Mesenchymal stem cell (in vitro differentiated cells and primary cell): ENCODE measurements around the gene JPT1.

Source experiments
- DNase-seq: peaks from one replicate; pipeline ENCODE4 v3.0.0-alpha.2; 2013
- H2AFZ ChIP-seq: one replicate; pipeline ENCODE4 v1.6.1; 2013; ENCODE audit warnings: low read depth, mild to moderate bottlenecking, control low read depth, inconsistent platforms, low read length, moderate library complexity
- H2AK5ac ChIP-seq: 2 replicates; pipeline ENCODE4 v1.6.1; 2013; ENCODE audit warnings: low read length, moderate library complexity, mild to moderate bottlenecking, inconsistent platforms; ENCODE audit not compliant: severe bottlenecking
- H2BK120ac ChIP-seq: one replicate; pipeline ENCODE4 v1.6.1; 2013; ENCODE audit warnings: low read depth, mild to moderate bottlenecking, inconsistent platforms, low read length, moderate library complexity
- H2BK12ac ChIP-seq, 2 experiments: one replicate each; pipeline ENCODE4 v1.6.1; 2013; ENCODE audit warnings: inconsistent platforms in 2 of 2, low read length in 2 of 2, mild to moderate bottlenecking in 2 of 2, moderate library complexity in 2 of 2, control low read depth in 1 of 2
- H2BK15ac ChIP-seq: one replicate; pipeline ENCODE4 v1.6.1; 2013; ENCODE audit warnings: mild to moderate bottlenecking, low read depth, inconsistent platforms; ENCODE audit not compliant: poor library complexity, severe bottlenecking
- H2BK5ac ChIP-seq: 2 replicates; pipeline ENCODE4 v1.6.1; 2013; ENCODE audit warnings: low read depth, mild to moderate bottlenecking, low read length, control low read depth, inconsistent platforms; ENCODE audit not compliant: poor library complexity, severe bottlenecking
- H3K14ac ChIP-seq, 2 experiments: one replicate each; pipeline ENCODE4 v1.6.1; 2013; ENCODE audit warnings: inconsistent platforms in 2 of 2, low read length in 2 of 2, control low read depth in 1 of 2, mild to moderate bottlenecking in 1 of 2, moderate library complexity in 1 of 2
- H3K18ac ChIP-seq, 2 experiments: one replicate each; pipeline ENCODE4 v1.6.1; 2013; ENCODE audit warnings: inconsistent platforms in 2 of 2, low read length in 2 of 2, control low read depth in 1 of 2, low read depth in 1 of 2, mild to moderate bottlenecking in 1 of 2
- H3K23ac ChIP-seq, 2 experiments: one replicate each; pipeline ENCODE4 v1.6.1; 2013; ENCODE audit warnings: inconsistent platforms in 2 of 2, low read length in 2 of 2, mild to moderate bottlenecking in 2 of 2, moderate library complexity in 2 of 2, control low read depth in 1 of 2
- H3K27ac ChIP-seq: 2 replicates; pipeline ENCODE4 v1.5.1; 2013; ENCODE audit warnings: mild to moderate bottlenecking, moderate library complexity, low read length, control low read depth, inconsistent platforms; ENCODE audit not compliant: poor library complexity, severe bottlenecking
- H3K27me3 ChIP-seq, 2 experiments: 2 replicates each; pipeline versions ENCODE4 v1.6.1 to v1.7.0; 2013; ENCODE audit warnings: low read length in 2 of 2, mild to moderate bottlenecking in 2 of 2, moderate library complexity in 2 of 2, control low read depth in 1 of 2, inconsistent platforms in 1 of 2; ENCODE audit not compliant: control insufficient read depth in 1 of 2, insufficient read depth in 1 of 2
- H3K36me3 ChIP-seq, 2 experiments: 2 replicates each; pipeline versions ENCODE4 v1.6.1 to v1.7.0; 2013; ENCODE audit warnings: low read length in 2 of 2, control low read depth in 1 of 2, inconsistent platforms in 1 of 2, low read depth in 1 of 2, mild to moderate bottlenecking in 1 of 2; ENCODE audit not compliant: insufficient read depth in 2 of 2, control insufficient read depth in 1 of 2
- H3K4ac ChIP-seq, 2 experiments: one replicate each; pipeline ENCODE4 v1.6.1; 2013; ENCODE audit warnings: inconsistent platforms in 2 of 2, low read length in 2 of 2, mild to moderate bottlenecking in 2 of 2, moderate library complexity in 2 of 2, control low read depth in 1 of 2, low read depth in 1 of 2
- H3K4me1 ChIP-seq: 2 replicates; pipeline ENCODE4 v1.6.1; 2013; ENCODE audit warnings: low read depth, low read length, control low read depth; ENCODE audit not compliant: control insufficient read depth, insufficient read depth
- H3K4me2 ChIP-seq: 2 replicates; pipeline ENCODE4 v1.6.1; 2013; ENCODE audit warnings: low read length, mild to moderate bottlenecking, inconsistent platforms; ENCODE audit not compliant: poor library complexity, severe bottlenecking
- H3K4me3 ChIP-seq, 2 experiments: 2 replicates each; pipeline versions ENCODE4 v1.5.1 to v1.7.0; 2013; ENCODE audit warnings: low read length in 2 of 2, mild to moderate bottlenecking in 2 of 2, control low read depth in 1 of 2, low read depth in 1 of 2; ENCODE audit not compliant: insufficient read depth in 1 of 2
- H3K79me1 ChIP-seq: replicated peaks from 2 replicates; pipeline ENCODE4 v1.6.1; 2013; ENCODE audit warnings: mild to moderate bottlenecking, control low read depth, low read length, inconsistent platforms; ENCODE audit not compliant: poor library complexity, severe bottlenecking
- H3K9ac ChIP-seq: 2 replicates; pipeline ENCODE4 v1.7.0; 2013; ENCODE audit warnings: mild to moderate bottlenecking, low read length, moderate library complexity
- H3K9me3 ChIP-seq: 2 replicates; pipeline ENCODE4 v1.7.0; 2013; ENCODE audit warnings: mild to moderate bottlenecking, low read length; ENCODE audit not compliant: control insufficient read depth
- H4K8ac ChIP-seq: one replicate; pipeline ENCODE4 v1.6.1; 2013; ENCODE audit warnings: inconsistent platforms, mild to moderate bottlenecking, low read length, moderate library complexity
- H4K91ac ChIP-seq: one replicate; pipeline ENCODE4 v1.6.1; 2013; ENCODE audit warnings: mild to moderate bottlenecking, low read length, inconsistent platforms
- WGBS: methylation state at CpG from one replicate; pipeline ENCODE4 v1.1.7; 2013; ENCODE audit warnings: mixed read lengths; 5-methylcytosine and 5-hydroxymethylcytosine counted together

Gene JPT1

DNA sequence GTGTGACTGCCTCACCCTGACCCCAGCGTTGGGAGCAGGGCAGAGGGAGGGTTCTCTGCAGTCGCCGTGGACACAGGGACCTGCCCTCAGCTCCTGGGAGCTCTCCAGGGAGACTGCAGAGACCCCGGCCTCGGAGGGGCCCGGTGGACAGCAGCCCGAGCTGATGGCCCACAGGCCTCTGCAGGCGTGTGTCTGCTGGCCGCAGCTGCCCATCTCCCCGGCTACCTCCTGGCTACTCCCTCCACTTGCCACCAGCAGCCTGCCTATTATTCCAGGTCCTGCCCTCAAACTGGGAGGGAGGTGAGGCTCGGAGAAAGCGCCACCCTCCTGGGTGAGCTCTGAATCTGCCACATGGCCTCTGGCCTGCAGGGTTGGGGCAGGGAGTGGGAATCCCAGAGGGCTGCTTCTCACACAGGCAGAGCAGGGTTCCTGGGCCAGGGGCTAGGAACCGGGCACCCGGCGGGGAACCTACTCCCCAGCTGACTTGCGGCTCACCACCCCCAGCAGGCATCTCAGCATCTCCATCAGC lies 59.4 kb downstream of the JPT1 start:
- Histone ChIP-seq H2BK5ac (no peak overlapping the region), H3K27me3 (no peaks in the 10 kb centered on the region), H3K4ac (no peak overlapping the region), H2BK12ac (no peak overlapping the region), H3K18ac (peak overlapping the region in 1 of 2 experiments; percentile 21), H3K4me1 (peaks cover 41% of the 10 kb centered on the region), H3K9me3 (no peaks in the 10 kb centered on the region), H3K23ac (no peak overlapping the region), H3K27ac (no peak overlapping the region), H3K36me3 (peaks cover 10 to 45% of the 10 kb centered on the region in 2 experiments), H2BK15ac (peak overlapping the region; percentile 44), H2AFZ (no peak overlapping the region), H3K4me2 (no peak overlapping the region), H2AK5ac (peak overlapping the region; percentile 43), H2BK120ac (no peak overlapping the region), H3K14ac (no peak overlapping the region), H4K91ac (peak overlapping the region; percentile 71), H3K4me3 (no peak overlapping the region), H3K9ac (no peak overlapping the region), H3K79me1 (peaks cover 16% of the 10 kb centered on the region), H4K8ac (no peak overlapping the region)
- WGBS = 86% methylated on average over 16 of the region's 16 CpGs
- DNase-seq = no peak

DNA sequence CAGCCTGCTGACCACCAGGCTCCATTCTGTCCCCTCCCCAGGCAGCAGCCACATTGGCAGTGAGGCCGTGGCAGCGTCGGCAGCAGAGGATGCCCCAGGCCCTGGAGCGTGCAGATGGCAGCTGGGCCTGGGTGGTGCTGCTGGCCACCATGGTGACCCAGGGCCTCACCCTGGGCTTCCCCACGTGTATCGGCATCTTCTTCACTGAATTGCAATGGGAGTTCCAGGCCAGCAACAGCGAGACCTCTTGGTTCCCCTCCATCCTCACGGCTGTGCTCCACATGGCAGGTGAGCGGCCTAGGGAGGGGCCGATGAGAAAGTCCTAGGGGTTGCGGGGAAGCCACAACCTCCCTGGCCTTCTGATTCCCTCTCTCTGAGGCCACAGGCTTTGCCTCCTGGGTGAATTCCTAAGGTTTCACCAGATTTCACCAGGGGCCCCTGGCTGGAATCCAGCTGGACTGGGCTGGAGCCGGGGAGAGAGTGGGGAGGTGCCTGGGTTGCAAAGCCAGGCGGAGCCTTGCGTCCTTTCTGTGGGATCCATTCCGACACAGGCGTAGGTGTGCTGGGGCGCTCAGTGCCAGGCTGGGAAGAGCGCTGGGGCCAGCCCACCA lies 60.7 kb downstream of the JPT1 start:
- peak overlapping the region; percentile 92 for H4K91ac ChIP-seq
- no peak overlapping the region for H2BK120ac ChIP-seq
- peak overlapping the region; percentile 52 for H2BK15ac ChIP-seq
- H2AFZ ChIP-seq = no peak overlapping the region
- H3K4ac ChIP-seq = peak overlapping the region; percentile 4 to 39
- no peak overlapping the region for H3K9ac ChIP-seq
- peak overlapping the region in 1 of 2 experiments; percentile 52 for H3K18ac ChIP-seq
- H2BK12ac ChIP-seq = peak overlapping the region; percentile 33 to 72
- H3K14ac ChIP-seq = peak overlapping the region in 1 of 2 experiments; percentile 95
- 97% methylated on average over 18 of the region's 18 CpGs for WGBS
- H3K4me1 ChIP-seq = peaks cover 48% of the 10 kb centered on the region
- H3K36me3 ChIP-seq = peaks cover under 1 to 32% of the 10 kb centered on the region in 2 experiments
- H3K27me3 ChIP-seq = no peaks in the 10 kb centered on the region
- peak overlapping the region; percentile 6 for H2AK5ac ChIP-seq
- no peak overlapping the region for H2BK5ac ChIP-seq
- no peak overlapping the region for H3K4me3 ChIP-seq
- peak overlapping the region; percentile 50 for H4K8ac ChIP-seq
- DNase-seq = no peak
- no peaks in the 10 kb centered on the region for H3K9me3 ChIP-seq
- no peak overlapping the region for H3K23ac ChIP-seq
- no peak overlapping the region for H3K27ac ChIP-seq
- no peak overlapping the region for H3K4me2 ChIP-seq
- peaks cover 13% of the 10 kb centered on the region for H3K79me1 ChIP-seq

DNA sequence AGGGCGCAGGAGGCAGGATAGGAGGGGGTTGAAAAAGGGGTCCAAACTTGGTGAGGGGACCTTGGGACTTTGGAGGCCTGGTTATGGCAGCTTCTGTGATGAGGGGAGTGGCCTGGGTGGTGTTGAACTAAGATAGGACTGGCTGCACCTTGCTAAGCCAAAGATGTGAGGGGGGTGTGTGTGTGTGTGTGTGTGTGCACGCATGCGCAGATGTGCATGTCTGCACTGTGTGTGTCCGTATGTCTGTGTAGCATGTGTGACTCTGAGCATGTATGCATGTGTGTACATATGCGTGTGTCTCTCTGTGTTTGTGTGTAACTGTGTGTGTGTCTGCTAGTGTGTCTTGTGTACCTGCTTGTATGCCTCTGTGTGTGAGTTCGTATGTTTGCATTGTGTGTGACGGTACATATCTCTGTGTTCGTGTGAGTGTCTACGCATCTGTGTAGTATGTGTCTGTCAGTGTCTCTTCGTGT lies 62.4 kb downstream of the JPT1 start:
- Histone ChIP-seq H3K4ac (no peak overlapping the region), H3K9ac (no peak overlapping the region), H3K27ac (no peak overlapping the region), H2BK5ac (no peak overlapping the region), H2BK12ac (no peak overlapping the region), H4K8ac (no peak overlapping the region), H3K23ac (no peak overlapping the region), H3K18ac (no peak overlapping the region), H3K79me1 (peaks cover 11% of the 10 kb centered on the region), H2BK120ac (no peak overlapping the region), H3K27me3 (no peaks in the 10 kb centered on the region), H3K14ac (no peak overlapping the region), H3K4me3 (no peak overlapping the region), H3K9me3 (no peaks in the 10 kb centered on the region), H3K4me1 (peaks cover 56% of the 10 kb centered on the region), H4K91ac (peak overlapping the region; percentile 10), H2AK5ac (no peak overlapping the region), H2BK15ac (peak overlapping the region; percentile 2), H3K4me2 (no peak overlapping the region), H2AFZ (no peak overlapping the region), H3K36me3 (peaks cover 0 to 18% of the 10 kb centered on the region in 2 experiments)
- WGBS = 96% methylated on average over 10 of the region's 10 CpGs
- DNase-seq = peak; percentile 18
